GM18907 (cell line): ENCODE measurements around the gene N4BP3.
A peak's percentile ranks its signal among the peaks of the same experiment; 100 is the strongest.
"Not testable (repeated sequence)": the region's sequence is repeated elsewhere in the genome, so short reads cannot be mapped to it uniquely, and the experiment has no call there.

Source experiments
- ATAC-seq: cut with Tn5 transposase; IDR thresholded peaks from one replicate; pipeline ENCODE4 v1.9.1; 2021; ENCODE audit warnings: mild to moderate bottlenecking, moderate library complexity; ENCODE audit not compliant: unreplicated experiment

Gene N4BP3

GRCh38 chr5:178113141-178113787, at the start of gene N4BP3:
N4BP3 (plus strand) TSS chr5:178113532; CDS start chr5:178119584, 6,052 bp downstream.
- peak; percentile 51 for ATAC-seq

GRCh38 chr5:178067755-178068154, 45.6 kb upstream of the N4BP3 start:
- no peak for ATAC-seq

- no peak for ATAC-seq
These were observed 45.0 kb upstream of the N4BP3 start for GRCh38 chr5:178068293-178068692.

GRCh38 chr5:178069909-178070308, 43.4 kb upstream of the N4BP3 start:
- no peak for ATAC-seq

- no peak for ATAC-seq
These were observed 42.2 kb upstream of the N4BP3 start for GRCh38 chr5:178071108-178071507.

- no peak for ATAC-seq
These were observed 40.6 kb upstream of the N4BP3 start for GRCh38 chr5:178072749-178073148.

- no peak for ATAC-seq
These were observed 38.9 kb upstream of the N4BP3 start for GRCh38 chr5:178074266-178074952.

- not testable (repeated sequence) for ATAC-seq
These were observed 36.4 kb upstream of the N4BP3 start for GRCh38 chr5:178076965-178077364.

GRCh38 chr5:178077751-178078150, 35.6 kb upstream of the N4BP3 start:
- ATAC-seq, result no peak

- ATAC-seq, result no peak
These were observed 34.9 kb upstream of the N4BP3 start for GRCh38 chr5:178078197-178079010.

- no peak for ATAC-seq
These were observed 33.3 kb upstream of the N4BP3 start for GRCh38 chr5:178080056-178080455.

GRCh38 chr5:178080618-178081410, 32.5 kb upstream of the N4BP3 start:
- ATAC-seq, result no peak

GRCh38 chr5:178081571-178082243, 31.6 kb upstream of the N4BP3 start:
- no peak for ATAC-seq

GRCh38 chr5:178083922-178084321, 29.4 kb upstream of the N4BP3 start:
- no peak for ATAC-seq

- ATAC-seq, result no peak
These were observed 28.0 kb upstream of the N4BP3 start for GRCh38 chr5:178085316-178085715.

GRCh38 chr5:178086266-178086665, 27.1 kb upstream of the N4BP3 start:
- no peak for ATAC-seq

- not testable (repeated sequence) for ATAC-seq
These were observed 26.1 kb upstream of the N4BP3 start for GRCh38 chr5:178087199-178087598.

GRCh38 chr5:178090856-178091255, 22.5 kb upstream of the N4BP3 start:
- no peak for ATAC-seq

- ATAC-seq, result no peak
These were observed 20.2 kb upstream of the N4BP3 start for GRCh38 chr5:178093134-178093533.

GRCh38 chr5:178094345-178094744, 19.0 kb upstream of the N4BP3 start:
- ATAC-seq, result no peak
